H1 (cell line): ENCODE measurements around the gene APBA2. TPM values are rescaled to one million over a fixed set of nuclear protein-coding genes. Genes with fewer than 3 reads are reported as not detected.

Experiments
- CTCF ChIA-PET: fragments of 300-600 bp; sonication (Branson Sonifier 250); formaldehyde crosslinking; loops from one replicate; lab custom pipeline; 2021; ENCODE audit not compliant: partially characterized antibody; lab: Charles Lee
- POLR2A ChIA-PET: fragments of 300-600 bp; sonication (Branson Sonifier 250); formaldehyde crosslinking; loops from one replicate; lab custom pipeline; 2021; ENCODE audit warnings: inconsistent platforms; ENCODE audit not compliant: partially characterized antibody; lab: Charles Lee
- DNase-seq, 2 experiments: peaks; one replicate each; pipeline versions ENCODE4 v3.0.0 to v3.0.0-alpha.2; 2010 to 2022; ENCODE audit warnings: low spot score in 2 of 2, low read depth in 1 of 2, mixed read lengths in 1 of 2
- FAIRE-seq: peaks from 2 replicates; lab custom pipeline; 2011; peaks lifted over from hg19 to GRCh38; lab: Jason Lieb, UNC
- H2AFZ ChIP-seq: 2 replicates; pipeline ENCODE4 v1.8.1; 2012; ENCODE audit warnings: low read length, inconsistent platforms
- H2AK5ac ChIP-seq: 2 replicates; pipeline ENCODE4 v1.6.1; 2013; ENCODE audit warnings: low read depth, low read length
- H2BK120ac ChIP-seq: replicated peaks from 2 replicates; pipeline ENCODE3; 2013; ENCODE audit warnings: low read depth, low read length, inconsistent platforms
- H2BK12ac ChIP-seq: 2 replicates; pipeline ENCODE4 v1.6.1; 2013; ENCODE audit warnings: low read depth, low read length
- H2BK15ac ChIP-seq: 2 replicates; pipeline ENCODE4 v1.6.1; 2013; ENCODE audit warnings: low read length
- H2BK20ac ChIP-seq: 2 replicates; pipeline ENCODE4 v1.6.1; 2013; ENCODE audit warnings: low read length
- H2BK5ac ChIP-seq: 2 replicates; pipeline ENCODE4 v1.6.1; 2013; ENCODE audit warnings: low read depth, low read length
- H3K14ac ChIP-seq: 2 replicates; pipeline ENCODE4 v1.6.1; 2013; ENCODE audit warnings: inconsistent platforms; ENCODE audit not compliant: insufficient read length
- H3K18ac ChIP-seq: 2 replicates; pipeline ENCODE4 v1.6.1; 2013; ENCODE audit warnings: low read length; ENCODE audit errors: extremely low read depth
- H3K23ac ChIP-seq: 2 replicates; pipeline ENCODE4 v1.6.1; 2013; ENCODE audit warnings: inconsistent platforms; ENCODE audit not compliant: insufficient read length
- H3K23me2 ChIP-seq: 2 replicates; pipeline ENCODE4 v1.6.1; 2013; ENCODE audit warnings: low read depth, low read length
- H3K27ac ChIP-seq: 2 replicates; pipeline ENCODE4 v1.6.1; 2011; ENCODE audit warnings: low read depth, low read length, inconsistent platforms
- H3K27me3 ChIP-seq, 4 experiments: replicated peaks in 1 of 4; 1 replicate in 1 of 4; 2 replicates in 3 of 4; pipeline versions ENCODE4 v1.6.1 to v1.8.1; 2011 to 2013; ENCODE audit warnings: low read length in 3 of 4, mild to moderate bottlenecking in 3 of 4, inconsistent platforms in 2 of 4, mixed read lengths in 2 of 4, moderate library complexity in 1 of 4; ENCODE audit not compliant: control insufficient read depth in 3 of 4, insufficient read depth in 3 of 4; ENCODE audit errors: extremely low read depth in 1 of 4
- H3K36me3 ChIP-seq, 4 experiments: 2 replicates each; pipeline versions ENCODE4 v1.6.1 to v1.8.1; 2011 to 2013; ENCODE audit warnings: mild to moderate bottlenecking in 4 of 4, low read length in 3 of 4, moderate library complexity in 2 of 4, control low read depth in 1 of 4, inconsistent platforms in 1 of 4; ENCODE audit not compliant: insufficient read depth in 4 of 4, control insufficient read depth in 2 of 4
- H3K4ac ChIP-seq: replicated peaks from 2 replicates; pipeline ENCODE3; 2013; ENCODE audit warnings: low read length, low read depth, mixed read lengths, inconsistent platforms; ENCODE audit not compliant: insufficient read length
- H3K4me1 ChIP-seq, 4 experiments: replicated peaks in 1 of 4; 1 replicate in 1 of 4; 2 replicates in 3 of 4; pipeline versions ENCODE4 v1.6.1 to v1.8.1; 2011 to 2013; ENCODE audit warnings: low read length in 3 of 4, inconsistent platforms in 2 of 4, mixed read lengths in 1 of 4; ENCODE audit not compliant: insufficient read depth in 4 of 4, control insufficient read depth in 3 of 4
- H3K4me2 ChIP-seq, 2 experiments: 2 replicates each; pipeline versions ENCODE4 v1.6.1 to v1.8.1; 2011 to 2013; ENCODE audit warnings: low read depth in 2 of 2, low read length in 2 of 2, control low read depth in 1 of 2, inconsistent platforms in 1 of 2, mild to moderate bottlenecking in 1 of 2; ENCODE audit not compliant: insufficient read depth in 1 of 2
- H3K4me3 ChIP-seq, 4 experiments: fragments of 200-600, 300-600 bp in 1 of 4; sonication (generic), shearing (Covaris generic), sonication (Bioruptor Twin) in 1 of 4; 2 replicates each; pipeline versions ENCODE4 v1.5.1 to v1.8.1; 2011 to 2016; ENCODE audit warnings: low read length in 4 of 4, low read depth in 3 of 4, control low read depth in 2 of 4, inconsistent platforms in 2 of 4, mild to moderate bottlenecking in 2 of 4, mixed read lengths in 1 of 4, moderate library complexity in 1 of 4; ENCODE audit not compliant: insufficient read depth in 2 of 4; ENCODE audit errors: extremely low read depth in 1 of 4
- H3K56ac ChIP-seq: replicated peaks from 2 replicates; pipeline ENCODE3; 2013; ENCODE audit warnings: low read depth, mild to moderate bottlenecking, mixed read lengths, low read length, inconsistent platforms; ENCODE audit not compliant: insufficient read length
- H3K79me1 ChIP-seq: 2 replicates; pipeline ENCODE4 v1.6.1; 2013; ENCODE audit warnings: low read depth, low read length, control low read depth
- H3K79me2 ChIP-seq, 2 experiments: 2 replicates each; pipeline versions ENCODE4 v1.6.1 to v1.8.1; 2012 to 2013; ENCODE audit warnings: low read length in 2 of 2, mild to moderate bottlenecking in 2 of 2, inconsistent platforms in 1 of 2; ENCODE audit not compliant: insufficient read depth in 2 of 2, control insufficient read depth in 1 of 2
- H3K9ac ChIP-seq, 4 experiments: replicated peaks in 1 of 4; 1 replicate in 1 of 4; 2 replicates in 3 of 4; pipeline versions ENCODE4 v1.6.1 to v1.8.1; 2011 to 2013; ENCODE audit warnings: low read depth in 3 of 4, low read length in 3 of 4, control low read depth in 2 of 4, mild to moderate bottlenecking in 2 of 4, moderate library complexity in 2 of 4, inconsistent platforms in 1 of 4; ENCODE audit errors: extremely low read depth in 1 of 4
- H3K9me3 ChIP-seq, 2 experiments: 2 replicates each; pipeline versions ENCODE4 v1.6.1 to v1.8.1; 2012 to 2013; ENCODE audit warnings: mild to moderate bottlenecking in 2 of 2, moderate library complexity in 2 of 2, control low read depth in 1 of 2, inconsistent platforms in 1 of 2, low read depth in 1 of 2, low read length in 1 of 2, mixed read lengths in 1 of 2; ENCODE audit not compliant: insufficient read depth in 2 of 2
- H4K20me1 ChIP-seq, 2 experiments: replicated peaks in 1 of 2; 2 replicates each; pipeline versions ENCODE3 to v1.8.1; 2011 to 2013; ENCODE audit warnings: inconsistent platforms in 2 of 2, low read length in 2 of 2, mild to moderate bottlenecking in 1 of 2; ENCODE audit not compliant: insufficient read depth in 2 of 2, control insufficient read depth in 1 of 2
- H4K5ac ChIP-seq: 2 replicates; pipeline ENCODE4 v1.6.1; 2013; ENCODE audit warnings: low read length, low read depth, mixed read lengths, inconsistent platforms; ENCODE audit not compliant: insufficient read length
- H4K8ac ChIP-seq: 2 replicates; pipeline ENCODE4 v1.8.0; 2013; ENCODE audit warnings: mild to moderate bottlenecking, moderate library complexity, low read length, inconsistent platforms; ENCODE audit not compliant: insufficient read depth; ENCODE audit errors: extremely low read depth
- H4K91ac ChIP-seq: replicated peaks from 2 replicates; pipeline ENCODE3; 2013; ENCODE audit warnings: low read length, mixed read lengths, inconsistent platforms; ENCODE audit not compliant: insufficient read length
- CEBPB ChIP-seq: IDR thresholded peaks from 2 replicates; pipeline ENCODE4 v1.6.1; 2012; ENCODE audit warnings: low read depth, low read length
- PHF8 ChIP-seq: fragments of 200-600 bp; sonication (generic); conservative IDR thresholded peaks from 2 replicates; pipeline ENCODE4 v1.7.1; 2012; ENCODE audit warnings: low read depth, mild to moderate bottlenecking, inconsistent platforms, low read length, moderate library complexity
- POLR2A ChIP-seq, 2 experiments: IDR thresholded peaks; 1 replicate in 1 of 2; 2 replicates in 1 of 2; pipeline ENCODE4 v1.6.1; 2011; ENCODE audit warnings: low read depth in 2 of 2, low read length in 2 of 2, mild to moderate bottlenecking in 2 of 2; ENCODE audit errors: control extremely low read depth in 1 of 2
- WGBS, 2 experiments: shearing (Covaris generic) in 1 of 2; methylation state at CpG; one replicate each; pipeline versions ENCODE4 v1.1.6 to v1.1.7; 2013 to 2015; ENCODE audit warnings: low lambda C conversion rate in 2 of 2, mixed read lengths in 2 of 2, inconsistent platforms in 1 of 2, low coverage in 1 of 2, missing lambda C conversion rate in 1 of 2; ENCODE audit not compliant: insufficient replicate concordance in 2 of 2, insufficient coverage in 1 of 2, insufficient read length in 1 of 2; ENCODE audit errors: extremely low coverage in 1 of 2, missing lambda C conversion rate in 1 of 2; 5-methylcytosine and 5-hydroxymethylcytosine counted together
- polyA plus RNA-seq, 7 experiments: library from polyadenylated mRNA; depleted of rRNA in 3 of 7; stranded (reverse) in 5 of 7; unstranded in 2 of 7; fragments of >200 nt in 5 of 7; fragments of 200-250 nt in 2 of 7; gene quantifications; 1 replicate in 5 of 7; 2 replicates in 1 of 7; 4 replicates in 1 of 7; pipeline versions ENCODE4 v1.2.1 to v1.2.3, GENCODE V29; 2011 to 2013; ENCODE audit warnings: missing spikeins in 2 of 7, mixed read lengths in 2 of 7
- total RNA-seq: library from RNA; stranded (reverse); fragmentation: NEBNext Ultra II Directional; extraction: Animal tissue kit (Norgen Biotek cat#: 25700); gene quantifications from 2 replicates; pipeline ENCODE4 v1.2.1, GENCODE V29; 2021

APBA2 gene
- total and polyA plus RNA-seq, 2 of the 8 experiments (the other 6 are each of a cell fraction or from before 2014, with no cell fraction given), result 15.5 to 19.0 TPM

- H3K27me3 ChIP-seq, result no peaks in the 10 kb centered on the region
- no peak overlapping the region for H2BK15ac ChIP-seq
- no peak overlapping the region for H3K23ac ChIP-seq
- no peak overlapping the region for H2BK20ac ChIP-seq
- H3K9ac ChIP-seq, result no peak overlapping the region
- peaks cover 0 to 11% of the 10 kb centered on the region in 2 experiments for H4K20me1 ChIP-seq
- H3K9me3 ChIP-seq, result peaks cover 0 to 1% of the 10 kb centered on the region in 2 experiments; a peak in 1 of 4 replicates
- no peak overlapping the region for H3K14ac ChIP-seq
- H2AFZ ChIP-seq, result no peak overlapping the region
- peaks cover 8% of the 10 kb centered on the region for H3K79me1 ChIP-seq
- POLR2A ChIA-PET, result no interaction called here
- no peak overlapping the region for H2AK5ac ChIP-seq
- no peak overlapping the region for H3K56ac ChIP-seq
- H3K4me3 ChIP-seq, result no peak overlapping the region
- H4K8ac ChIP-seq, result no peak overlapping the region
- H3K27ac ChIP-seq, result no peak overlapping the region
- H3K4ac ChIP-seq, result no peak overlapping the region
- H2BK5ac ChIP-seq, result no peak overlapping the region
- no peak overlapping the region for H2BK120ac ChIP-seq
- FAIRE-seq, result no peak
- no peak overlapping the region for H3K4me2 ChIP-seq
- no peak for DNase-seq
- peaks cover 6 to 17% (median 10%) of the 10 kb centered on the region in 4 experiments; a peak in 6 of 7 replicates for H3K4me1 ChIP-seq
- H3K18ac ChIP-seq, result no peak overlapping the region
- H4K5ac ChIP-seq, result no peak overlapping the region
- no peaks in the 10 kb centered on the region for H3K79me2 ChIP-seq
- TF ChIP-seq CEBPB (peak; percentile 64; the same call in 1 of the 2 replicates), POLR2A (IDR thresholded peaks at IDR 0.05; ENCODE audit: control extremely low read depth in 1 of 2, low read depth in 2 of 2, low read length in 2 of 2) (no peak), PHF8 (no peak)
- TF ChIP-seq, all 59 proteins: peak for 1
- Histone ChIP-seq H2BK12ac (no peak overlapping the region), H3K36me3 (no peaks in the 10 kb centered on the region; a peak in 1 of 8 replicates), H3K23me2 (peaks cover 11% of the 10 kb centered on the region; the same call in 1 of the 2 replicates), H4K91ac (no peak overlapping the region)
- CTCF ChIA-PET, result interaction anchor here (0.5 to 4.7 kb wide), 13 partner anchors 9 to 191 kb away, joined by 3 to 51 read pairs (median 3); no protein-coding TSS in a partner anchor
- WGBS, 2 experiments, result 93% methylated on average over 2 of the region's 2 CpGs; no CpG with 5 or more reads in 1 of the 2 experiments
These were observed 26.6 kb downstream of the APBA2 start for GRCh38 chr15:28912422-28912821.
